CD14-positive monocyte (primary cell): ENCODE data around the gene ZNF232. TPM values are rescaled to one million over a fixed set of nuclear protein-coding genes. Genes with fewer than 3 reads are reported as not detected.
"Not testable (repeated sequence)": the region's sequence is repeated elsewhere in the genome, so short reads cannot be mapped to it uniquely, and the experiment has no call there.

Source experiments
- DNase-seq, 3 donors: peaks; one replicate each; pipeline ENCODE4 v3.0.0-alpha.2; 2011 to 2022
- H2AFZ ChIP-seq: 2 replicates; pipeline ENCODE4 v1.6.0; 2012; ENCODE audit warnings: mild to moderate bottlenecking, low read depth, low read length, inconsistent platforms; ENCODE audit not compliant: insufficient read depth, poor library complexity, severe bottlenecking
- H3K27ac ChIP-seq, 2 donors: 1 replicate in 1 of 2; 2 replicates in 1 of 2; pipeline ENCODE4 v1.5.1; 2012 to 2013; ENCODE audit warnings: low read length in 2 of 2, control low read depth in 1 of 2, inconsistent platforms in 1 of 2, low read depth in 1 of 2, mild to moderate bottlenecking in 1 of 2
- H3K27me3 ChIP-seq, 2 donors: one replicate each; pipeline versions ENCODE4 v1.6.0 to v1.6.1; 2011 to 2013; ENCODE audit warnings: low read length in 2 of 2; ENCODE audit not compliant: control insufficient read depth in 2 of 2, insufficient read depth in 2 of 2
- H3K36me3 ChIP-seq, 2 donors: replicated peaks in 1 of 2; 1 replicate in 1 of 2; 2 replicates in 1 of 2; pipeline versions ENCODE4 v1.5.1 to v1.6.1; 2012 to 2013; ENCODE audit warnings: low read length in 2 of 2, control low read depth in 1 of 2, inconsistent platforms in 1 of 2, mild to moderate bottlenecking in 1 of 2; ENCODE audit not compliant: insufficient read depth in 2 of 2, control insufficient read depth in 1 of 2
- H3K4me1 ChIP-seq, 2 donors: 1 replicate in 1 of 2; 2 replicates in 1 of 2; pipeline versions ENCODE4 v1.5.1 to v1.6.1; 2012 to 2013; ENCODE audit warnings: low read length in 2 of 2, control low read depth in 1 of 2, inconsistent platforms in 1 of 2, mild to moderate bottlenecking in 1 of 2, moderate library complexity in 1 of 2; ENCODE audit not compliant: insufficient read depth in 2 of 2, control insufficient read depth in 1 of 2
- H3K4me2 ChIP-seq: replicated peaks from 2 replicates; pipeline ENCODE3; 2012; ENCODE audit warnings: low read length, moderate library complexity, mild to moderate bottlenecking; ENCODE audit not compliant: poor library complexity, severe bottlenecking; ENCODE audit errors: extremely low read depth
- H3K4me3 ChIP-seq, 3 experiments: fragments of 200-600 bp in 1 of 3; sonication (generic) in 1 of 3; replicated peaks in 1 of 3; 1 replicate in 2 of 3; 2 replicates in 1 of 3; pipeline ENCODE4 v1.5.1; 2011 to 2013; ENCODE audit warnings: low read length in 3 of 3, mild to moderate bottlenecking in 3 of 3, control low read depth in 2 of 3, low read depth in 2 of 3, inconsistent platforms in 1 of 3, moderate library complexity in 1 of 3
- H3K79me2 ChIP-seq: 2 replicates; pipeline ENCODE4 v1.6.0; 2012; ENCODE audit warnings: mild to moderate bottlenecking, control low read depth, inconsistent platforms, low read length, moderate library complexity; ENCODE audit not compliant: insufficient read depth
- H3K9ac ChIP-seq: 2 replicates; pipeline ENCODE4 v1.6.0; 2017; ENCODE audit warnings: low read length, mild to moderate bottlenecking; ENCODE audit not compliant: insufficient read depth, poor library complexity, severe bottlenecking
- H3K9me3 ChIP-seq, 2 donors: replicated peaks in 1 of 2; 1 replicate in 1 of 2; 2 replicates in 1 of 2; pipeline versions ENCODE4 v1.5.1 to v1.6.1; 2012 to 2013; ENCODE audit warnings: low read length in 2 of 2, control low read depth in 1 of 2; ENCODE audit not compliant: control insufficient read depth in 1 of 2, insufficient read depth in 1 of 2
- H4K20me1 ChIP-seq: 2 replicates; pipeline ENCODE4 v1.6.0; 2012; ENCODE audit warnings: mild to moderate bottlenecking, low read length, control low read depth, moderate library complexity; ENCODE audit not compliant: insufficient read depth
- H3K27ac Mint-ChIP-seq, 7 donors: one replicate each; pipeline ENCODE4 v1.8.0; 2020; ENCODE audit warnings: mild to moderate bottlenecking in 7 of 7, mixed read lengths in 7 of 7, moderate library complexity in 6 of 7, inconsistent platforms in 2 of 7
- H3K27me3 Mint-ChIP-seq, 3 donors: one replicate each; pipeline ENCODE4 v1.8.0; 2021 to 2022; ENCODE audit warnings: low read depth in 3 of 3, mild to moderate bottlenecking in 3 of 3, mixed read lengths in 3 of 3, moderate library complexity in 3 of 3, inconsistent platforms in 1 of 3
- H3K36me3 Mint-ChIP-seq, 2 donors: one replicate each; pipeline ENCODE4 v1.8.0; 2020; ENCODE audit warnings: mixed read lengths in 2 of 2, inconsistent platforms in 1 of 2, mild to moderate bottlenecking in 1 of 2
- H3K4me1 Mint-ChIP-seq: one replicate; pipeline ENCODE4 v1.8.0; 2020; ENCODE audit warnings: mild to moderate bottlenecking, mixed read lengths
- H3K4me3 Mint-ChIP-seq, 2 donors: one replicate each; pipeline ENCODE4 v1.8.0; 2020; ENCODE audit warnings: mild to moderate bottlenecking in 2 of 2, mixed read lengths in 2 of 2, moderate library complexity in 1 of 2
- H3K9me3 Mint-ChIP-seq, 7 donors: one replicate each; pipeline ENCODE4 v1.8.0; 2020 to 2022; ENCODE audit warnings: mixed read lengths in 7 of 7, mild to moderate bottlenecking in 6 of 7, moderate library complexity in 6 of 7, inconsistent platforms in 2 of 7
- WGBS: methylation state at CpG from one replicate; pipeline ENCODE4 v1.1.5; 2013; ENCODE audit warnings: missing lambda C conversion rate; ENCODE audit not compliant: insufficient coverage; 5-methylcytosine and 5-hydroxymethylcytosine counted together
- intact Hi-C, 2 donors: fragments of 100-400 bp; cut with micrococcal nuclease; formaldehyde crosslinking; loops; one replicate each; pipeline versions ENCODE4 v1.15.0 to v1.15.1; 2023
- polyA plus RNA-seq, 3 donors: library from polyadenylated mRNA; depleted of rRNA in 1 of 3; unstranded in 2 of 3; stranded (reverse) in 1 of 3; fragments of 300-500 nt in 2 of 3; fragments of >200 nt in 1 of 3; fragmentation: Illumina TruSeq in 2 of 3; gene quantifications; 1 replicate in 2 of 3; 2 replicates in 1 of 3; pipeline ENCODE4 v1.2.3, GENCODE V29; 2012 to 2021
- TF ChIP-seq, protein P1 (sequence below): fragments of 200-600 bp; IDR thresholded peaks from one replicate; pipeline ENCODE4 v1.8.0; 2022; ENCODE audit warnings: antibody characterized with exemption, mild to moderate bottlenecking

Gene ZNF232
- polyA plus RNA-seq, 3 donors = 2.2 to 3.1 (median 3.0) TPM

GRCh38 chr17:5122586-5123342 lies 11.1 kb upstream of the ZNF232 start:
- H3K4me3 ChIP-seq = peak overlapping the region in 2 of 3 experiments; percentile 33 to 51
- H3K4me2 ChIP-seq = peak overlapping the region; percentile 58

GRCh38 chr17:5122056-5122455 lies 10.4 kb upstream of the ZNF232 start:
- Mint-ChIP-seq H3K9me3 (peaks cover 7 to 18% (median 9%) of the 10 kb centered on the region in 7 donors), H3K4me3 (peak overlapping the region; percentile 16 to 72), H3K27me3 (peaks cover 42 to 65% (median 54%) of the 10 kb centered on the region in 3 donors)
- H3K4me2 ChIP-seq, H3K4me1 ChIP-seq, H3K79me2 ChIP-seq, H2AFZ ChIP-seq, intact Hi-C loops, H3K4me1 Mint-ChIP-seq, H4K20me1 ChIP-seq, H3K4me3 ChIP-seq, H3K36me3 Mint-ChIP-seq, H3K27ac Mint-ChIP-seq, H3K9ac ChIP-seq, H3K9me3 ChIP-seq, H3K27ac ChIP-seq, H3K36me3 ChIP-seq, DNase-seq: not testable (repeated sequence)
- H3K27me3 ChIP-seq = peaks cover 3 to 43% of the 10 kb centered on the region in 2 donors
- 80% methylated on average over 7 of the region's 7 CpGs for WGBS

More at GRCh38 chr17:5122586-5123342, 11.1 kb upstream of the ZNF232 start:
- H3K9me3 Mint-ChIP-seq = peaks cover 5 to 11% (median 7%) of the 10 kb centered on the region in 7 donors
- peaks cover 37 to 60% (median 49%) of the 10 kb centered on the region in 3 donors for H3K27me3 Mint-ChIP-seq
- H3K4me1 ChIP-seq = peaks cover 4 to 8% of the 10 kb centered on the region in 2 donors
- H3K4me1 Mint-ChIP-seq = peaks cover 6% of the 10 kb centered on the region
- 10% methylated on average over 63 of the region's 75 CpGs for WGBS
- intact Hi-C loops = no loop called here
- peak overlapping the region; percentile 32 for H3K9ac ChIP-seq
- DNase-seq = peak in 1 of 3 donors; percentile 15
- peaks cover 0 to 4% of the 10 kb centered on the region in 2 donors for H3K36me3 Mint-ChIP-seq
- no peaks in the 10 kb centered on the region for H3K36me3 ChIP-seq
- TF ChIP-seq, protein P1, sequence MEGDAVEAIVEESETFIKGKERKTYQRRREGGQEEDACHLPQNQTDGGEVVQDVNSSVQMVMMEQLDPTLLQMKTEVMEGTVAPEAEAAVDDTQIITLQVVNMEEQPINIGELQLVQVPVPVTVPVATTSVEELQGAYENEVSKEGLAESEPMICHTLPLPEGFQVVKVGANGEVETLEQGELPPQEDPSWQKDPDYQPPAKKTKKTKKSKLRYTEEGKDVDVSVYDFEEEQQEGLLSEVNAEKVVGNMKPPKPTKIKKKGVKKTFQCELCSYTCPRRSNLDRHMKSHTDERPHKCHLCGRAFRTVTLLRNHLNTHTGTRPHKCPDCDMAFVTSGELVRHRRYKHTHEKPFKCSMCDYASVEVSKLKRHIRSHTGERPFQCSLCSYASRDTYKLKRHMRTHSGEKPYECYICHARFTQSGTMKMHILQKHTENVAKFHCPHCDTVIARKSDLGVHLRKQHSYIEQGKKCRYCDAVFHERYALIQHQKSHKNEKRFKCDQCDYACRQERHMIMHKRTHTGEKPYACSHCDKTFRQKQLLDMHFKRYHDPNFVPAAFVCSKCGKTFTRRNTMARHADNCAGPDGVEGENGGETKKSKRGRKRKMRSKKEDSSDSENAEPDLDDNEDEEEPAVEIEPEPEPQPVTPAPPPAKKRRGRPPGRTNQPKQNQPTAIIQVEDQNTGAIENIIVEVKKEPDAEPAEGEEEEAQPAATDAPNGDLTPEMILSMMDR = no peak
- peaks cover 0 to 3% of the 10 kb centered on the region in 2 donors for H3K9me3 ChIP-seq
- peak overlapping the region; percentile 79 for H2AFZ ChIP-seq
- H3K27ac ChIP-seq = no peak overlapping the region
- no peaks in the 10 kb centered on the region for H4K20me1 ChIP-seq
- no peaks in the 10 kb centered on the region for H3K79me2 ChIP-seq
- peak overlapping the region; percentile 67 to 76 for H3K4me3 Mint-ChIP-seq
- H3K27me3 ChIP-seq = peaks cover 3 to 37% of the 10 kb centered on the region in 2 donors
- H3K27ac Mint-ChIP-seq = no peak overlapping the region
